ENCODE results near the gene SLC17A4.

DNA sequence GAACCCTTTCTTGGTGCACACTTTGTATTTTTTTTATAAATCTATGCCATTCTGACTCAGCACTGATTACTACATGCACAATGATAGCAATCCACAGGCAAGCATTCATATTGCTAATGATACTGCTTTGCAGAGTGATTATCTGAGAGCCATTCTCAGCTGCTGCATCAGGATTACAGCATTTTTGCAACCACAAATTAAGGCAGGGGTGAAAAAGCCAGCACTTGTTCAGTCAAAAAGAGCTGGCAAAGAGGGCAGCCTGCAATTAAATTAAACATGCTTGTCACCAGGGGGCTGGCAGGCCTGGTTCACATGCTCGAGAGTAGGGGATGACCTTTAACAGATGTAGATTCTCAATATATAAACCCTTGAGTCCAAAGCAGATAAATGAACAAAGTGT is 40.7 kb upstream of the SLC17A4 start:
- no peak for TF ChIP-seq POLR2A (IDR thresholded peaks at IDR 0.05)
- TF ChIP-seq, protein P1, sequence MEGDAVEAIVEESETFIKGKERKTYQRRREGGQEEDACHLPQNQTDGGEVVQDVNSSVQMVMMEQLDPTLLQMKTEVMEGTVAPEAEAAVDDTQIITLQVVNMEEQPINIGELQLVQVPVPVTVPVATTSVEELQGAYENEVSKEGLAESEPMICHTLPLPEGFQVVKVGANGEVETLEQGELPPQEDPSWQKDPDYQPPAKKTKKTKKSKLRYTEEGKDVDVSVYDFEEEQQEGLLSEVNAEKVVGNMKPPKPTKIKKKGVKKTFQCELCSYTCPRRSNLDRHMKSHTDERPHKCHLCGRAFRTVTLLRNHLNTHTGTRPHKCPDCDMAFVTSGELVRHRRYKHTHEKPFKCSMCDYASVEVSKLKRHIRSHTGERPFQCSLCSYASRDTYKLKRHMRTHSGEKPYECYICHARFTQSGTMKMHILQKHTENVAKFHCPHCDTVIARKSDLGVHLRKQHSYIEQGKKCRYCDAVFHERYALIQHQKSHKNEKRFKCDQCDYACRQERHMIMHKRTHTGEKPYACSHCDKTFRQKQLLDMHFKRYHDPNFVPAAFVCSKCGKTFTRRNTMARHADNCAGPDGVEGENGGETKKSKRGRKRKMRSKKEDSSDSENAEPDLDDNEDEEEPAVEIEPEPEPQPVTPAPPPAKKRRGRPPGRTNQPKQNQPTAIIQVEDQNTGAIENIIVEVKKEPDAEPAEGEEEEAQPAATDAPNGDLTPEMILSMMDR (IDR thresholded peaks at IDR 0.05): no peak
